K562 (cell line): ENCODE measurements around the gene COASY. TPM values are rescaled to one million over a fixed set of nuclear protein-coding genes. Genes with fewer than 3 reads are reported as not detected.

Experiments
- CBFA2T3 ChIP-seq: fragments of 450-650 bp; IDR thresholded peaks from 2 replicates; pipeline ENCODE4 v1.6.1; 2017
- CBX2 ChIP-seq: fragments of 200-600 bp; sonication (generic); IDR thresholded peaks from one replicate; pipeline ENCODE4 v1.6.1; 2012; ENCODE audit warnings: mild to moderate bottlenecking, low read length, inconsistent platforms; ENCODE audit not compliant: insufficient read depth, poor library complexity, severe bottlenecking
- ILF3 ChIP-seq: fragments of 450-650 bp; IDR thresholded peaks from 2 replicates; pipeline ENCODE4 v1.6.1; 2018; ENCODE audit warnings: antibody characterized with exemption, mild to moderate bottlenecking, moderate library complexity, borderline replicate concordance
- MBD2 ChIP-seq: sonication (generic); IDR thresholded peaks from 2 replicates; pipeline ENCODE4 v1.6.1; 2016; ENCODE audit warnings: low read depth, borderline replicate concordance
- MED1 ChIP-seq: sonication (generic); formaldehyde crosslinking; IDR thresholded peaks from 2 replicates; pipeline ENCODE4 v1.8.1; 2023; ENCODE audit warnings: missing genetic modification reagents, borderline replicate concordance
- RBM34 ChIP-seq: fragments of 200-400 bp; formaldehyde crosslinking; IDR thresholded peaks from 2 replicates; pipeline ENCODE4 v1.6.1; 2018; ENCODE audit warnings: low read length, borderline replicate concordance; ENCODE audit not compliant: insufficient read depth
- RFX7 ChIP-seq: fragments of 250-450 bp; sonication (Bioruptor Pico); IDR thresholded peaks from 2 replicates; pipeline ENCODE4 v1.5.1; 2021; ENCODE audit warnings: mild to moderate bottlenecking
- SNIP1 ChIP-seq: fragments of 450-650 bp; IDR thresholded peaks from 2 replicates; pipeline ENCODE4 v1.7.1; 2017; ENCODE audit warnings: low read depth, mild to moderate bottlenecking
- SRF ChIP-seq, 2 experiments: fragments of 250-450, 450-650 bp in 1 of 2; sonication (Bioruptor Pico) in 1 of 2; sonication (generic) in 1 of 2; formaldehyde crosslinking; IDR thresholded peaks; 2 replicates each; pipeline versions ENCODE4 v1.5.0 to v1.5.1; 2020 to 2022; ENCODE audit warnings: mild to moderate bottlenecking in 1 of 2, missing genetic modification reagents in 1 of 2
- STAT5A ChIP-seq: IDR thresholded peaks from 2 replicates; pipeline ENCODE4 v1.6.1; 2012; ENCODE audit warnings: low read length, inconsistent platforms, borderline replicate concordance
- ZFP36 ChIP-seq: fragments of 150-350 bp; IDR thresholded peaks from 2 replicates; pipeline ENCODE4 v1.6.1; 2018; ENCODE audit warnings: low read length, low read depth; ENCODE audit not compliant: partially characterized antibody
- ZNF140 ChIP-seq: fragments of 250-450 bp; sonication (Bioruptor Pico); IDR thresholded peaks from 2 replicates; pipeline ENCODE4 v1.8.0; 2021; ENCODE audit warnings: moderate library complexity, mild to moderate bottlenecking, inconsistent platforms
- ZNF184 ChIP-seq: sonication (generic); formaldehyde crosslinking; IDR thresholded peaks from 2 replicates; pipeline ENCODE4 v1.5.0; 2020; ENCODE audit warnings: missing genetic modification reagents
- ZNF778 ChIP-seq: fragments of 450-650 bp; formaldehyde crosslinking; IDR thresholded peaks from 2 replicates; pipeline ENCODE4 v1.4.0; 2020; ENCODE audit warnings: mild to moderate bottlenecking, moderate library complexity
- polyA plus RNA-seq, 8 experiments: library from polyadenylated mRNA; depleted of rRNA in 4 of 8; stranded (reverse) in 5 of 8; unstranded in 3 of 8; fragments of >200 nt; fragmentation: Nextera tagmentation in 2 of 8; fragmentation: Illumina TruSeq in 1 of 8; extraction: Ambion mirVana in 2 of 8; extraction: Trizol in 1 of 8; gene quantifications; 2 replicates each; pipeline versions ENCODE4 v1.2.1 to v1.2.3, GENCODE V29; 2011 to 2014; ENCODE audit warnings: inconsistent platforms in 1 of 8, missing spikeins in 1 of 8
- total RNA-seq, 7 experiments: library from RNA; depleted of rRNA in 6 of 7; stranded (reverse); fragments of >200 nt in 6 of 7; fragmentation: Illumina TruSeq in 2 of 7; extraction: Trizol in 2 of 7; gene quantifications; 2 replicates each; pipeline versions ENCODE4 v1.2.1 to v1.2.3, GENCODE V29; 2011 to 2021; ENCODE audit warnings: low replicate concordance in 1 of 7
- TF ChIP-seq, protein P1 (sequence below): fragments of 450-650 bp; IDR thresholded peaks from 2 replicates; pipeline ENCODE4 v1.6.1; 2016; ENCODE audit warnings: mild to moderate bottlenecking, moderate library complexity
- TF ChIP-seq, protein P2 (sequence below): IDR thresholded peaks from 2 replicates; pipeline ENCODE4 v1.6.1; 2014; ENCODE audit warnings: antibody characterized with exemption

Gene COASY
- total and polyA plus RNA-seq, 9 of the 15 experiments (the other 6 are each of a cell fraction or from before 2014, with no cell fraction given) = 25.4 to 175 (median 62.3) TPM

DNA sequence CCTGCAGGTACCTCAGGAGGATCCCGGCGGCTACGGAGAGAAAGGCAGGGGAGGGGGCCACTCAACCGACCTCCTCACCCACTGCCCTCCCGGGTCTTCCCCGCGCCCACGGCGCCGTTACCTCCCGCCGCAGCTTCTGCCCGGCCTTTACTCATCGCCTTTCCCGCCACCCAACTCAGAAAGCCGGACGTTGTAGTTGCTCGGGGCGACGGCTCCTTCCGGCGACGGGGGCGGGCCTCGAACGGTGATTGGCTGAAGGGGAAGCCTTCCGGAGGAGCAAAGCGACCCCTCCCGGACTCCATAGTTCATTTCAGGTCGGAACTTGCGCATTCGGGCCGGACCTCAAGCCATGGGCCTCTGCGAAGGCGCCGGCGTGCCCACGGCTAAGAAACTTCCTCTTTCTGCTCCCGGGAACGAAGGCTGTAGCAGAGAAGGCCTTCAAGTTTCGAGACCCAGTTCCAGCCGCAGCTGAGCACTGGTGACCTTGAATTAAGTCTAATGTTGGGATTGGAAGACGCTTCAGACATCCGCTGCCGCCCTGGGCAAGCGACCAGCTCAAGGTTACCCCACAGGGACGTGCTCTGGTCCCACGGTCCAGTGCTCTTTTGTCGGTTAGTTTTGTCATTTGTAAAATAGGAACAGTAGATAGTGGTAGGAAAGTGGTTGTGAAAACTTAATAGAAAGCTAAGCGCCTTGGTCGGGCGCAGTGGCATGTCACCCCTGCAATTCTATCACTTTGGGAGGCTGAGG lies 15.8 kb downstream of the COASY start, which contains the start of gene PSMC3IP (continued):
- TF ChIP-seq MBD2 = peak; percentile 86
- no peak for TF ChIP-seq SNIP1
- TF ChIP-seq, protein P1, sequence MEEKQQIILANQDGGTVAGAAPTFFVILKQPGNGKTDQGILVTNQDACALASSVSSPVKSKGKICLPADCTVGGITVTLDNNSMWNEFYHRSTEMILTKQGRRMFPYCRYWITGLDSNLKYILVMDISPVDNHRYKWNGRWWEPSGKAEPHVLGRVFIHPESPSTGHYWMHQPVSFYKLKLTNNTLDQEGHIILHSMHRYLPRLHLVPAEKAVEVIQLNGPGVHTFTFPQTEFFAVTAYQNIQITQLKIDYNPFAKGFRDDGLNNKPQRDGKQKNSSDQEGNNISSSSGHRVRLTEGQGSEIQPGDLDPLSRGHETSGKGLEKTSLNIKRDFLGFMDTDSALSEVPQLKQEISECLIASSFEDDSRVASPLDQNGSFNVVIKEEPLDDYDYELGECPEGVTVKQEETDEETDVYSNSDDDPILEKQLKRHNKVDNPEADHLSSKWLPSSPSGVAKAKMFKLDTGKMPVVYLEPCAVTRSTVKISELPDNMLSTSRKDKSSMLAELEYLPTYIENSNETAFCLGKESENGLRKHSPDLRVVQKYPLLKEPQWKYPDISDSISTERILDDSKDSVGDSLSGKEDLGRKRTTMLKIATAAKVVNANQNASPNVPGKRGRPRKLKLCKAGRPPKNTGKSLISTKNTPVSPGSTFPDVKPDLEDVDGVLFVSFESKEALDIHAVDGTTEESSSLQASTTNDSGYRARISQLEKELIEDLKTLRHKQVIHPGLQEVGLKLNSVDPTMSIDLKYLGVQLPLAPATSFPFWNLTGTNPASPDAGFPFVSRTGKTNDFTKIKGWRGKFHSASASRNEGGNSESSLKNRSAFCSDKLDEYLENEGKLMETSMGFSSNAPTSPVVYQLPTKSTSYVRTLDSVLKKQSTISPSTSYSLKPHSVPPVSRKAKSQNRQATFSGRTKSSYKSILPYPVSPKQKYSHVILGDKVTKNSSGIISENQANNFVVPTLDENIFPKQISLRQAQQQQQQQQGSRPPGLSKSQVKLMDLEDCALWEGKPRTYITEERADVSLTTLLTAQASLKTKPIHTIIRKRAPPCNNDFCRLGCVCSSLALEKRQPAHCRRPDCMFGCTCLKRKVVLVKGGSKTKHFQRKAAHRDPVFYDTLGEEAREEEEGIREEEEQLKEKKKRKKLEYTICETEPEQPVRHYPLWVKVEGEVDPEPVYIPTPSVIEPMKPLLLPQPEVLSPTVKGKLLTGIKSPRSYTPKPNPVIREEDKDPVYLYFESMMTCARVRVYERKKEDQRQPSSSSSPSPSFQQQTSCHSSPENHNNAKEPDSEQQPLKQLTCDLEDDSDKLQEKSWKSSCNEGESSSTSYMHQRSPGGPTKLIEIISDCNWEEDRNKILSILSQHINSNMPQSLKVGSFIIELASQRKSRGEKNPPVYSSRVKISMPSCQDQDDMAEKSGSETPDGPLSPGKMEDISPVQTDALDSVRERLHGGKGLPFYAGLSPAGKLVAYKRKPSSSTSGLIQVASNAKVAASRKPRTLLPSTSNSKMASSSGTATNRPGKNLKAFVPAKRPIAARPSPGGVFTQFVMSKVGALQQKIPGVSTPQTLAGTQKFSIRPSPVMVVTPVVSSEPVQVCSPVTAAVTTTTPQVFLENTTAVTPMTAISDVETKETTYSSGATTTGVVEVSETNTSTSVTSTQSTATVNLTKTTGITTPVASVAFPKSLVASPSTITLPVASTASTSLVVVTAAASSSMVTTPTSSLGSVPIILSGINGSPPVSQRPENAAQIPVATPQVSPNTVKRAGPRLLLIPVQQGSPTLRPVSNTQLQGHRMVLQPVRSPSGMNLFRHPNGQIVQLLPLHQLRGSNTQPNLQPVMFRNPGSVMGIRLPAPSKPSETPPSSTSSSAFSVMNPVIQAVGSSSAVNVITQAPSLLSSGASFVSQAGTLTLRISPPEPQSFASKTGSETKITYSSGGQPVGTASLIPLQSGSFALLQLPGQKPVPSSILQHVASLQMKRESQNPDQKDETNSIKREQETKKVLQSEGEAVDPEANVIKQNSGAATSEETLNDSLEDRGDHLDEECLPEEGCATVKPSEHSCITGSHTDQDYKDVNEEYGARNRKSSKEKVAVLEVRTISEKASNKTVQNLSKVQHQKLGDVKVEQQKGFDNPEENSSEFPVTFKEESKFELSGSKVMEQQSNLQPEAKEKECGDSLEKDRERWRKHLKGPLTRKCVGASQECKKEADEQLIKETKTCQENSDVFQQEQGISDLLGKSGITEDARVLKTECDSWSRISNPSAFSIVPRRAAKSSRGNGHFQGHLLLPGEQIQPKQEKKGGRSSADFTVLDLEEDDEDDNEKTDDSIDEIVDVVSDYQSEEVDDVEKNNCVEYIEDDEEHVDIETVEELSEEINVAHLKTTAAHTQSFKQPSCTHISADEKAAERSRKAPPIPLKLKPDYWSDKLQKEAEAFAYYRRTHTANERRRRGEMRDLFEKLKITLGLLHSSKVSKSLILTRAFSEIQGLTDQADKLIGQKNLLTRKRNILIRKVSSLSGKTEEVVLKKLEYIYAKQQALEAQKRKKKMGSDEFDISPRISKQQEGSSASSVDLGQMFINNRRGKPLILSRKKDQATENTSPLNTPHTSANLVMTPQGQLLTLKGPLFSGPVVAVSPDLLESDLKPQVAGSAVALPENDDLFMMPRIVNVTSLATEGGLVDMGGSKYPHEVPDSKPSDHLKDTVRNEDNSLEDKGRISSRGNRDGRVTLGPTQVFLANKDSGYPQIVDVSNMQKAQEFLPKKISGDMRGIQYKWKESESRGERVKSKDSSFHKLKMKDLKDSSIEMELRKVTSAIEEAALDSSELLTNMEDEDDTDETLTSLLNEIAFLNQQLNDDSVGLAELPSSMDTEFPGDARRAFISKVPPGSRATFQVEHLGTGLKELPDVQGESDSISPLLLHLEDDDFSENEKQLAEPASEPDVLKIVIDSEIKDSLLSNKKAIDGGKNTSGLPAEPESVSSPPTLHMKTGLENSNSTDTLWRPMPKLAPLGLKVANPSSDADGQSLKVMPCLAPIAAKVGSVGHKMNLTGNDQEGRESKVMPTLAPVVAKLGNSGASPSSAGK = peak; percentile 94
- TF ChIP-seq ZFP36 = no peak
- peak in 1 of 2 experiments; percentile 81; a peak in 2 of 4 replicates for TF ChIP-seq SRF (CRISPR knock-in tag; IDR thresholded peaks at IDR 0.05)
- TF ChIP-seq ZNF140 = no peak
- 0 out of 2 replicates have a peak, but pooled peaks have one; percentile 16 for TF ChIP-seq STAT5A
- no peak for TF ChIP-seq CBFA2T3
- no peak for TF ChIP-seq RFX7
- TF ChIP-seq ZNF184 (CRISPR knock-in tag) = no peak
- TF ChIP-seq ILF3 = no peak
- TF ChIP-seq, protein P2, sequence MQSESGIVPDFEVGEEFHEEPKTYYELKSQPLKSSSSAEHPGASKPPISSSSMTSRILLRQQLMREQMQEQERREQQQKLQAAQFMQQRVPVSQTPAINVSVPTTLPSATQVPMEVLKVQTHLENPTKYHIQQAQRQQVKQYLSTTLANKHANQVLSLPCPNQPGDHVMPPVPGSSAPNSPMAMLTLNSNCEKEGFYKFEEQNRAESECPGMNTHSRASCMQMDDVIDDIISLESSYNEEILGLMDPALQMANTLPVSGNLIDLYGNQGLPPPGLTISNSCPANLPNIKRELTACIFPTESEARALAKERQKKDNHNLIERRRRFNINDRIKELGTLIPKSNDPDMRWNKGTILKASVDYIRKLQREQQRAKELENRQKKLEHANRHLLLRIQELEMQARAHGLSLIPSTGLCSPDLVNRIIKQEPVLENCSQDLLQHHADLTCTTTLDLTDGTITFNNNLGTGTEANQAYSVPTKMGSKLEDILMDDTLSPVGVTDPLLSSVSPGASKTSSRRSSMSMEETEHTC = 0 out of 2 replicates have a peak, but pooled peaks have one; percentile 6
- no peak for TF ChIP-seq MED1 (CRISPR knock-in tag)
- TF ChIP-seq ZNF778 (CRISPR knock-in tag) = no peak
- TF ChIP-seq CBX2 = no peak
- TF ChIP-seq RBM34 = no peak
